Activated CD4-positive, alpha-beta T cell treated with anti-CD3 and anti-CD28 coated beads for 24 hours (primary cell): ENCODE data around the gene MDM2.
"Not testable (repeated sequence)": the region's sequence is repeated elsewhere in the genome, so short reads cannot be mapped to it uniquely, and the experiment has no call there.

Experiments used
- DNase-seq, 2 donors: peaks; one replicate each; pipeline ENCODE4 v3.0.0-alpha.2; 2020; ENCODE audit warnings: low read depth in 2 of 2

Gene MDM2

GRCh38 chr12:68805592-68806120 is 2.3 kb upstream of the MDM2 start:
- DNase-seq = no peak

GRCh38 chr12:68806488-68807237 is 1.3 kb upstream of the MDM2 start:
- no peak for DNase-seq

- not testable (repeated sequence) for DNase-seq
Measured at GRCh38 chr12:68807274-68807575, 752 bp upstream of the MDM2 start.

- DNase-seq = peak; percentile 35 to 38
Measured at GRCh38 chr12:68808388-68809189, 612 bp downstream of the MDM2 start.

- no peak for DNase-seq
Measured at GRCh38 chr12:68809190-68810026, 1.4 kb downstream of the MDM2 start.

- not testable (repeated sequence) for DNase-seq
Measured at GRCh38 chr12:68810027-68810389, 2.0 kb downstream of the MDM2 start.

- DNase-seq = not testable (repeated sequence)
Measured at GRCh38 chr12:68811573-68811972, 3.6 kb downstream of the MDM2 start.

GRCh38 chr12:68812553-68813241 is 4.7 kb downstream of the MDM2 start:
- DNase-seq = no peak

GRCh38 chr12:68813242-68813593 is 5.2 kb downstream of the MDM2 start:
- DNase-seq = no peak

- no peak for DNase-seq
Measured at GRCh38 chr12:68814490-68815231, 6.7 kb downstream of the MDM2 start.

GRCh38 chr12:68815232-68815927 is 7.4 kb downstream of the MDM2 start:
- DNase-seq = no peak

GRCh38 chr12:68815928-68816800 is 8.2 kb downstream of the MDM2 start:
- DNase-seq = no peak

- not testable (repeated sequence) for DNase-seq
Measured at GRCh38 chr12:68819481-68819880, 11.5 kb downstream of the MDM2 start.

GRCh38 chr12:68821357-68822188 is 13.6 kb downstream of the MDM2 start:
- DNase-seq = no peak

- DNase-seq = no peak
Measured at GRCh38 chr12:68823696-68824095, 15.7 kb downstream of the MDM2 start.

- DNase-seq = no peak
Measured at GRCh38 chr12:68824131-68824530, 16.2 kb downstream of the MDM2 start.

- no peak for DNase-seq
Measured at GRCh38 chr12:68824597-68825250, 16.7 kb downstream of the MDM2 start.
